Adrenal gland (tissue), 5 donors: ENCODE data around the gene RGS1.

ENCODE experiments used
- POLR2A ChIP-seq, 2 donors: fragments of 450-650 bp; IDR thresholded peaks; one replicate each; pipeline ENCODE4 v1.6.1; 2017; ENCODE audit warnings: antibody characterized with exemption in 2 of 2, mild to moderate bottlenecking in 2 of 2, moderate library complexity in 1 of 2
- TF ChIP-seq, protein P1 (sequence below), 6 experiments: fragments of 450-650 bp in 4 of 6; fragments of 200-600 bp in 2 of 6; sonication (generic) in 1 of 6; IDR thresholded peaks; 1 replicate in 5 of 6; 2 replicates in 1 of 6; pipeline versions ENCODE4 v1.5.1 to v1.8.0; 2016 to 2021; ENCODE audit warnings: antibody characterized with exemption in 6 of 6, mild to moderate bottlenecking in 2 of 6, moderate library complexity in 1 of 6
- donor health status: DM: no; HTN: no; CAD: no.

- TF ChIP-seq, protein P1, sequence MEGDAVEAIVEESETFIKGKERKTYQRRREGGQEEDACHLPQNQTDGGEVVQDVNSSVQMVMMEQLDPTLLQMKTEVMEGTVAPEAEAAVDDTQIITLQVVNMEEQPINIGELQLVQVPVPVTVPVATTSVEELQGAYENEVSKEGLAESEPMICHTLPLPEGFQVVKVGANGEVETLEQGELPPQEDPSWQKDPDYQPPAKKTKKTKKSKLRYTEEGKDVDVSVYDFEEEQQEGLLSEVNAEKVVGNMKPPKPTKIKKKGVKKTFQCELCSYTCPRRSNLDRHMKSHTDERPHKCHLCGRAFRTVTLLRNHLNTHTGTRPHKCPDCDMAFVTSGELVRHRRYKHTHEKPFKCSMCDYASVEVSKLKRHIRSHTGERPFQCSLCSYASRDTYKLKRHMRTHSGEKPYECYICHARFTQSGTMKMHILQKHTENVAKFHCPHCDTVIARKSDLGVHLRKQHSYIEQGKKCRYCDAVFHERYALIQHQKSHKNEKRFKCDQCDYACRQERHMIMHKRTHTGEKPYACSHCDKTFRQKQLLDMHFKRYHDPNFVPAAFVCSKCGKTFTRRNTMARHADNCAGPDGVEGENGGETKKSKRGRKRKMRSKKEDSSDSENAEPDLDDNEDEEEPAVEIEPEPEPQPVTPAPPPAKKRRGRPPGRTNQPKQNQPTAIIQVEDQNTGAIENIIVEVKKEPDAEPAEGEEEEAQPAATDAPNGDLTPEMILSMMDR (IDR thresholded peaks at IDR 0.05) = no peak
- no peak for TF ChIP-seq POLR2A (IDR thresholded peaks at IDR 0.05)
Measured at GRCh38 chr1:192571668-192572067, 3.9 kb upstream of the RGS1 start.
